ENCODE results near the gene BRINP2. TPM values are rescaled to one million over a fixed set of nuclear protein-coding genes. Genes with fewer than 3 reads are reported as not detected.

Gene BRINP2
- total and polyA plus RNA-seq, 11 donors, result 0.11 to 1.2 (median 0.19) TPM

DNA sequence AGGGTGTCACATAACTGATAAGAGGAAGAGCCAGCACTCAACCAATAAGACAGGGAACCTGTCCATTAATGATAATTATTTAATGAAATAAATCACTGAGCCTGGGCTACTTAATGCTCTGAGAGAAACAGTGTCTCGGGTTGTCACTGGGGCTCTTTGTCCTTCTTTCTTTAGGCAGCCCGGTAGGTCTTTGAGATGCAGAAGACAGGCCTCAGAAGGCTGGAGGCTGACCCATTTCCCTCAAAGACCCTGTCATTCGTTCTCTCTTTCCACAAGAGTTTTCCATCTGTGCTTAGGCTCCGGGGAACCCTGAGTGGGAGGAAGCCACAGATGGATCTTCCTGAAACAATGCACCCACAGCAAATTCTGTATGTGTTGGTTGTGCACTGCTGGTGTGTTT lies 68.2 kb downstream of the BRINP2 start:
- TF ChIP-seq, protein P1, sequence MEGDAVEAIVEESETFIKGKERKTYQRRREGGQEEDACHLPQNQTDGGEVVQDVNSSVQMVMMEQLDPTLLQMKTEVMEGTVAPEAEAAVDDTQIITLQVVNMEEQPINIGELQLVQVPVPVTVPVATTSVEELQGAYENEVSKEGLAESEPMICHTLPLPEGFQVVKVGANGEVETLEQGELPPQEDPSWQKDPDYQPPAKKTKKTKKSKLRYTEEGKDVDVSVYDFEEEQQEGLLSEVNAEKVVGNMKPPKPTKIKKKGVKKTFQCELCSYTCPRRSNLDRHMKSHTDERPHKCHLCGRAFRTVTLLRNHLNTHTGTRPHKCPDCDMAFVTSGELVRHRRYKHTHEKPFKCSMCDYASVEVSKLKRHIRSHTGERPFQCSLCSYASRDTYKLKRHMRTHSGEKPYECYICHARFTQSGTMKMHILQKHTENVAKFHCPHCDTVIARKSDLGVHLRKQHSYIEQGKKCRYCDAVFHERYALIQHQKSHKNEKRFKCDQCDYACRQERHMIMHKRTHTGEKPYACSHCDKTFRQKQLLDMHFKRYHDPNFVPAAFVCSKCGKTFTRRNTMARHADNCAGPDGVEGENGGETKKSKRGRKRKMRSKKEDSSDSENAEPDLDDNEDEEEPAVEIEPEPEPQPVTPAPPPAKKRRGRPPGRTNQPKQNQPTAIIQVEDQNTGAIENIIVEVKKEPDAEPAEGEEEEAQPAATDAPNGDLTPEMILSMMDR (IDR thresholded peaks at IDR 0.05), result no peak
- TF ChIP-seq POLR2A (IDR thresholded peaks at IDR 0.05), result no peak
- DNase-seq, result no peak
- H3K36me3 ChIP-seq, result no peaks in the 10 kb centered on the region
- H3K4me1 ChIP-seq, result no peaks in the 10 kb centered on the region
- intact Hi-C loops (cut with DNase I), result no loop called here
- no peaks in the 10 kb centered on the region for H3K9me3 ChIP-seq
- H3K27me3 ChIP-seq, result no peaks in the 10 kb centered on the region
- no peak overlapping the region for H3K4me3 ChIP-seq
- no peak for ATAC-seq
- no peak overlapping the region for H3K27ac ChIP-seq
- 69 to 78% (median 74%) methylated on average over 4 of the region's 4 CpGs for WGBS, 4 donors

DNA sequence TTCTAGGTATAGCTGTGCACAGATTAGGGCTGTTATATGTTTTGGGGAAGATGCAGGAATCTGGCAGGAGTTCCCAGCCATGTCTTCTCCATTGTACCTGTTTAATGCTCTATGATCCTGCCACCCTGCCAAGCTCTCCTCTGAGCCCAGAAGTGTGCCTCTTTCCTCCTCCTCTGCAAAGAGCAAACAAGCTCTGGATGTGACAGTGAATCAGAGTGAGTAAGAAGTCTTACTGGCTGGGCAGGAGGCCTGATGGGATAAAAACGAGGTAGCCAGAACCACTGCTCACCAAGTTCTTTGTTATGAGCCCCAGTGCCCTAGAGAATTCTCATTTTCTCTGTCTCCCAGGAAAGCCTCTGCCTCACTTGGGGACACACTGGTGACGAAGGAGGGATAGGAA lies 69.0 kb downstream of the BRINP2 start:
- 69 to 81% (median 74%) methylated on average over 2 of the region's 2 CpGs for WGBS, 4 donors
- Histone ChIP-seq H3K9me3 (no peaks in the 10 kb centered on the region), H3K4me3 (no peak overlapping the region), H3K36me3 (no peaks in the 10 kb centered on the region), H3K4me1 (no peaks in the 10 kb centered on the region), H3K27ac (no peak overlapping the region), H3K27me3 (no peaks in the 10 kb centered on the region)
- DNase-seq (no peak), ATAC-seq (no peak)
- intact Hi-C loops (cut with DNase I), result no loop called here
- TF ChIP-seq POLR2A (IDR thresholded peaks at IDR 0.05), result no peak
- TF ChIP-seq, protein P1 (IDR thresholded peaks at IDR 0.05), result no peak

DNA sequence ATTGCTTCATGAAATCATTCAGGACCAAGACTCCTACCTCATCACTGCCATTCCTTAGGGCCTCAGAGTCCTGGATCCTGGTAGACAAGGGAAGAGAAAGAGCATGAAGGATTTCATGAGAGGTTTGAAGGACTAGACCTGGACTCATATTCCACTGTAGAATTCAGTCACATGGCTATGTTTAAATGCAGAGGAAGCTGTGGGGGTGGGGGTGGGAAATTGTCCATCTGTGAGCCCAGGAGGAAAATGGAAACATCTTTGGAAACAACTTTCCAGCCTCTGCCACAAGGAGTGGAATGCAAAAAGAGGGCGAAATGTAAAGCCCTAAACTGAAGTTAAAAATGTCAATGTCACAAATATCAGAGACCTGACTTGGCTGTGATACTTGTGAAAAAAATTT lies 73.0 kb downstream of the BRINP2 start:
- no peaks in the 10 kb centered on the region for H3K9me3 ChIP-seq
- DNase-seq, result no peak
- H3K36me3 ChIP-seq, result no peaks in the 10 kb centered on the region
- no peaks in the 10 kb centered on the region for H3K4me1 ChIP-seq
- no peak overlapping the region for H3K4me3 ChIP-seq
- intact Hi-C loops (cut with DNase I), result no loop called here
- no peaks in the 10 kb centered on the region for H3K27me3 ChIP-seq
- no peak overlapping the region for H3K27ac ChIP-seq
- WGBS, 4 donors, result 73 to 90% (median 76%) methylated on average over 1 of the region's 1 CpG
- TF ChIP-seq, protein P1 (IDR thresholded peaks at IDR 0.05), result no peak
- no peak for TF ChIP-seq POLR2A (IDR thresholded peaks at IDR 0.05)
- no peak for ATAC-seq

DNA sequence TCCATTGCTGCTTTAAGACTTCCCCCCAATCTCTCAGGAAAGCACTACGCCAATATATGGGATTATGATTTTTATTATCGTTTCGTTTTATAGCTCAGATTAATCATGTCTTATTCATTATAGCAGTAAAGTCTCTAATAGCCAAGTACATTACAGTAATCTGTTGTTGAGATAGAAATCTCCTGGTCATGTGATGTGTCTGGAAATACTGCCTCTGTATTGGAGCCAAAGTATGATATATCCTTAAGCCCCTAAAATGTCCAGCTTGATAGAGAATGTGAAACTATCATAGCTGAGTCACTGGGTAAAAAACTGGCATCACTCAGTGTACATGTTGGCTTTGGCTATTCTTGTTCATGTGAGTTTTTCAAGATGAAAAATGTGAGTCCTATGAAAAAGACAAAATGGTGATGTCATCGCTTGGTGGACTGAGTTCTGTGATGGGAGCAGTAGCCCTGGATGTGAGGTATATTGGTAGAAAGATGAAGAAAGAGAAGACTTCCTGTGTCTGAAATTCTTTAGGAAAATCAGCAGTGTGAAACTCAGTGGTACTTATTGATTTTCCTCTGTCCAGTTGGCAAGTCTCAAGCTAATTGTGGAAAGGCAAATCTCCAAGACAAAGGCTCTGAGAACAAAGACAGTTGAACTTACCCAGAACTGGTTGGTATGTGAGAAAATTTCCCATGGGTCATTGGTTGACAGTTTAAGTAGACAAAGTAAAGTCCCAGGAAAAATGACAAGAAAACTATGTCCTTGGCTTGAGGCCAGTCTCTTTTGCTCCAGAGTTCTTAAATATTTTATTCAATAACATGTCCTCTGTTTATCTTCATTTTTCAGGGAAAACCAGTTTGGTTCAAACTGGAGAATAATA lies 76.2 kb downstream of the BRINP2 start:
- no peak for ATAC-seq

More for the DNA sequence above, 76.2 kb downstream of the BRINP2 start:
- Histone ChIP-seq H3K4me1 (no peaks in the 10 kb centered on the region), H3K4me3 (no peak overlapping the region), H3K9me3 (no peaks in the 10 kb centered on the region), H3K36me3 (no peaks in the 10 kb centered on the region), H3K27me3 (no peaks in the 10 kb centered on the region), H3K27ac (no peak overlapping the region)
- TF ChIP-seq POLR2A (IDR thresholded peaks at IDR 0.05), result no peak
- 92 to 96% (median 93%) methylated on average over 4 of the region's 4 CpGs for WGBS, 4 donors
- intact Hi-C loops (cut with DNase I), result no loop called here
- DNase-seq, result no peak

Data from heart left ventricle (tissue), 16 donors.